HepG2 (cell line): Measurements from ENCODE around the gene ADAT3. TPM values are rescaled to one million over a fixed set of nuclear protein-coding genes. Genes with fewer than 3 reads are reported as not detected.

Experiments
- AGO2 ChIP-seq: fragments of 200-400 bp; formaldehyde crosslinking; optimal IDR thresholded peaks from 2 replicates; pipeline ENCODE3; 2017; ENCODE audit warnings: mild to moderate bottlenecking, low read depth, low read length, moderate library complexity
- ARID2 ChIP-seq: sonication (generic); formaldehyde crosslinking; IDR thresholded peaks from 2 replicates; pipeline ENCODE4 v1.8.1; 2022; ENCODE audit warnings: mild to moderate bottlenecking, missing genetic modification reagents, borderline replicate concordance
- ARID4A ChIP-seq: sonication (generic); formaldehyde crosslinking; IDR thresholded peaks from 2 replicates; pipeline ENCODE4 v1.5.0; 2020; ENCODE audit warnings: mild to moderate bottlenecking, missing genetic modification reagents, borderline replicate concordance
- BORCS8-MEF2B ChIP-seq: sonication (generic); formaldehyde crosslinking; IDR thresholded peaks from 2 replicates; pipeline ENCODE4 v1.8.0; 2022; ENCODE audit warnings: mild to moderate bottlenecking, missing genetic modification reagents
- IKZF1 ChIP-seq: fragments of 450-650 bp; IDR thresholded peaks from 2 replicates; pipeline ENCODE4 v1.7.1; 2016
- JUNB ChIP-seq: sonication (generic); formaldehyde crosslinking; IDR thresholded peaks from 2 replicates; pipeline ENCODE4 v1.8.0; 2022; ENCODE audit warnings: missing genetic modification reagents, mild to moderate bottlenecking, borderline replicate concordance
- NCOA2 ChIP-seq: sonication (generic); formaldehyde crosslinking; IDR thresholded peaks from 2 replicates; pipeline ENCODE4 v1.8.0; 2022; ENCODE audit warnings: inconsistent platforms
- NFKBIZ ChIP-seq: IDR thresholded peaks from 2 replicates; pipeline ENCODE4 v1.6.1; 2018; ENCODE audit warnings: missing genetic modification reagents, missing compliant biosample characterization
- POLR2AphosphoS5 ChIP-seq: IDR thresholded peaks from 2 replicates; pipeline ENCODE4 v1.6.1; 2012; ENCODE audit warnings: low read depth, low read length
- SALL2 ChIP-seq: sonication (generic); formaldehyde crosslinking; IDR thresholded peaks from 2 replicates; pipeline ENCODE4 v1.8.1; 2023; ENCODE audit warnings: mild to moderate bottlenecking, missing genetic modification reagents, inconsistent platforms
- SRY ChIP-seq: sonication (generic); formaldehyde crosslinking; IDR thresholded peaks from 2 replicates; pipeline ENCODE4 v1.8.0; 2022; ENCODE audit warnings: mild to moderate bottlenecking, missing genetic modification reagents
- THAP7 ChIP-seq: sonication (generic); formaldehyde crosslinking; IDR thresholded peaks from 2 replicates; pipeline ENCODE4 v1.8.1; 2023; ENCODE audit warnings: mild to moderate bottlenecking, missing genetic modification reagents
- ZFX ChIP-seq: sonication (generic); formaldehyde crosslinking; IDR thresholded peaks from 2 replicates; pipeline ENCODE4 v1.4.0; 2020; ENCODE audit warnings: mild to moderate bottlenecking, low read depth, missing genetic modification reagents, moderate library complexity
- ZNF205 ChIP-seq: IDR thresholded peaks from 2 replicates; pipeline ENCODE4 v1.6.1; 2018; ENCODE audit warnings: missing biosample characterization, missing genetic modification reagents
- ZNF362 ChIP-seq: sonication (generic); formaldehyde crosslinking; IDR thresholded peaks from 2 replicates; pipeline ENCODE4 v1.4.0; 2020; ENCODE audit warnings: missing genetic modification reagents, mild to moderate bottlenecking, borderline replicate concordance
- ZNF605 ChIP-seq: sonication (generic); formaldehyde crosslinking; IDR thresholded peaks from 2 replicates; pipeline ENCODE4 v1.8.0; 2022; ENCODE audit warnings: mild to moderate bottlenecking, missing genetic modification reagents
- ZNF644 ChIP-seq: IDR thresholded peaks from 2 replicates; pipeline ENCODE4 v1.6.1; 2016; ENCODE audit warnings: low read depth
- ZNF83 ChIP-seq: sonication (generic); formaldehyde crosslinking; IDR thresholded peaks from 2 replicates; pipeline ENCODE4 v1.4.0; 2020; ENCODE audit warnings: missing genetic modification reagents, mild to moderate bottlenecking, borderline replicate concordance
- polyA plus RNA-seq, 8 experiments: library from polyadenylated mRNA; depleted of rRNA in 3 of 8; stranded (reverse) in 7 of 8; unstranded in 1 of 8; fragments of >200 nt; fragmentation: Illumina TruSeq in 4 of 8; extraction: Trizol in 4 of 8; gene quantifications; 2 replicates each; pipeline versions ENCODE4 v1.2.1 to v1.2.3, GENCODE V29; 2011 to 2016; ENCODE audit warnings: low read depth in 4 of 8, missing spikeins in 1 of 8, mixed read lengths in 1 of 8; ENCODE audit not compliant: insufficient read depth in 1 of 8
- total RNA-seq, 5 experiments: library from RNA; depleted of rRNA; stranded (reverse); fragments of >200 nt; fragmentation: Illumina TruSeq; extraction: Trizol; gene quantifications; 2 replicates each; pipeline ENCODE4 v1.2.3, GENCODE V29; 2016; ENCODE audit warnings: low read depth in 1 of 5

Gene ADAT3
- total and polyA plus RNA-seq, 2 of the 13 experiments (the other 11 are each of a cell fraction or from before 2014, with no cell fraction given) = 0.95 to 3.5 TPM

GRCh38 chr19:1863638-1864479, 41.3 kb upstream of the ADAT3 start (continued):
- TF ChIP-seq ZFX (CRISPR knock-in tag) (0 out of 2 replicates have a peak, but pooled peaks have one; percentile 39), NCOA2 (CRISPR knock-in tag) (no peak), ZNF605 (CRISPR knock-in tag) (peak; percentile 36; the same call in 1 of the 2 replicates), ARID2 (CRISPR knock-in tag) (no peak), ZNF644 (CRISPR knock-in tag) (no peak), JUNB (no peak), ZNF83 (CRISPR knock-in tag) (no peak), AGO2 (no peak), ZNF205 (CRISPR knock-in tag) (no peak), ARID4A (CRISPR knock-in tag) (peak; percentile 86), SRY (CRISPR knock-in tag) (no peak), IKZF1 (no peak), THAP7 (CRISPR knock-in tag) (no peak), BORCS8-MEF2B (0 out of 2 replicates have a peak, but pooled peaks have one; percentile 43), POLR2AphosphoS5 (peak; percentile 44; the same call in 1 of the 2 replicates), NFKBIZ (CRISPR knock-in tag) (no peak), ZNF362 (peak; percentile 29; the same call in 1 of the 2 replicates), SALL2 (CRISPR knock-in tag) (peak; percentile 65; the same call in 1 of the 2 replicates)
